NK-92 (cell line): ENCODE results near the gene PHYKPL.

Experiments used
- DNase-seq: peaks from one replicate; lab custom pipeline; 2025; ENCODE audit not compliant: unreplicated experiment; lab: John Stamatoyannopoulos, UW

PHYKPL gene

DNA sequence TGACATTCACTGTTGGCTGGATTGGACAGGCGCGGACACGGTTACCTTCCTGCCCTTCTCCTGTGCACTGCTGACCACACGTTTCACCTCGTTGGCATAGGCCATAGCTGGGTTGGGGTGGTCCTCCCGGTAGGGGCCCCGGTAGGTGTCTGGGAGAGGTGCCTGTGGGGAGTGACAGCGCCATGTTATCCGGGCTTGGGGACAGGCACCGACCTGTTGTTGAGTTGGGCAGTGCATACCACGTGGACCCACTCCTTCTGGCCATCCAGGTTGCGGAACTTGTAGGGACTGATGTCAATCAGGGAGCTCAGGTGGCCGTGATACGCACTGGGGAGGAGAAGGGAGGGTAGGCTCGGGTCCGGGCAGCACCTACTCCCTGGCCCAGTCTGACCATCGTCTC, 8.2 kb downstream of the PHYKPL start:
- DNase-seq, result no peak

DNA sequence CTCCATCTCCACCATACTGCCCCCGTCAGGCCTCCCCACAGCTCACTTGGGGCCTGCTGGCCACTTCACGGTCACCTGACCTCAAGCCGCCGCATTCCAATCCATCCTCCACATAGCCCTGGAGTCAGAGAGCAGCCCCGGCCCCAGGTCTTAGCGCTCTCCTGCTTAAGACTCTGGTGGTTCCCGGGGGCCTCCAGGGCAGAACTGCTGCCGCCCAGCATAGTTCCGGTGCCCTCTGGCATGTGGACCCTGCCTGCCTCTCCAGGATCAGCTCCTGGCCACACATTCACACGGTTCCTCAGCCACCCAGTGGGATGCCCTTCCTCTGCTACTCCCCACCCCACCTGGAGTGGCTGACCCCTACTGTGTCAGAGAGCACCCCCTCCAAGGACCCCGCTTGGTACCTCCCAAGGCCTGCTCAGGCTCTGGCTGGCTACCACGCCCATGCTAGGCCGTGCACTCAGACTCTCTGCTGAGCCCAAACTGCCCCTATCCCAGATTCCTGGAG, 8.7 kb downstream of the PHYKPL start:
- no peak for DNase-seq

DNA sequence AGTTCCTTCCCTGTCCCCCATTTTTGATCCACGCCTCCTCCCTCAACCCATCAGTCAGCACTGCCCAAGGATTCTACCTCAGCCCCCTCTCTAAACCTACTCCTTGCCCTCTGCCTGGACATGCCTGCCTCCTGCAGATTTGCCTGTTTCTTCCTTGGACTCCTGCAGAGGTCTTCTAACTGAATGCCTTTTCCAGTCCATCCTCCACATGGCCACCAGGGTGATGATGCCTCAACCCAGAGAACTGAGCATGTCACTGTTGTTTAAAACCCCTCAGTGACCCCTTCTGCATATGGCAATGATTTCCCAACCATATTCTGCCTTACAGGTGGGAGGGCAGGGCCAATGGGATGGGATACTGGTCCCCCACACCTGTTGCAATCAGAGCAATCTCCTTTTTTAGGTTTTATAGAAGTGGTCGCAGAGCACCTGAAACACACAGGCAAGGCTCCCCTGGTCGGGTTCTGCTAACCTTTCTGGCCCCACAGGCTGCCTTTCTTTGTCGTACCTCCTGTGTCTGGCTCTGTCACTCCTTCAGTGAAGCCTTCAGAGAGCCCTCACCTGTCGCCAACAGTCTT, 9.3 kb downstream of the PHYKPL start:
- no peak for DNase-seq

DNA sequence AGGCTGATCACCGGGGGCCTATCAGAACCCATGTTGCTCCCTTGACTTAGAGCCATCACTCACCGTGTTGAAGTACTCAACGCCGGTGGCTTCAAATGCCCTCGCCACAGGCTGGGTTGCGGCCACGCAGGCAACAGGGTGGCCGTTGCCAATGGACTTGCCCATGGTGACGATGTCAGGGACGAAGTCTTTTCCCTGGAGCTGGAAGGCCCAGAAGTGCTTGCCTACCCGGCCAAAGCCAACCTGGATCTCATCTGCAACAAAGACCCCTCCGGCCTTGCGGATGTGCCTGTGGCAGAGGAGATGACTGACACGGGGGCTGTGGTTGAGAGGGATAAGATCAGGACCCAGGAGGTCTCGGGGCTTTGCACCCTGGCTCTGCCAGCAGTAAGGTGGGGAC, 10.3 kb downstream of the PHYKPL start:
- no peak for DNase-seq

DNA sequence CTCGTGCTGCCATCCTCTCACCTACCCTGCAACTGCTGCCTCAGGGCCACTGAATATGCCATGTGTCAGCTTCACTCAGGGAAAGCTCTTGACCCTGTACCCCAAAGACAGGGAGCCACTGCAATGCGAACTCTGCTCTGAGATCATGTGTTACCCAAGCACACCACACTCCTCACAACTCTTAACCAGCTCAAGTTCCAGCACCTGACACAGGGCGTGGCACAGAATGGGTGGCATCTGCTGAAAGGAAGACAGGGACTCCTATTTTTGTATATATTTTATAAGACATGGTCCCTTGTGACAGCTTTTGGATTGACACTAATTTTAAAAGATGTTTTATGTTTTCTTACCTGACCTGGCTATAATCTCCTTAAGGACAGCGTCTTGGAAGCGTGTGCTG, 10.7 kb downstream of the PHYKPL start:
- no peak for DNase-seq

DNA sequence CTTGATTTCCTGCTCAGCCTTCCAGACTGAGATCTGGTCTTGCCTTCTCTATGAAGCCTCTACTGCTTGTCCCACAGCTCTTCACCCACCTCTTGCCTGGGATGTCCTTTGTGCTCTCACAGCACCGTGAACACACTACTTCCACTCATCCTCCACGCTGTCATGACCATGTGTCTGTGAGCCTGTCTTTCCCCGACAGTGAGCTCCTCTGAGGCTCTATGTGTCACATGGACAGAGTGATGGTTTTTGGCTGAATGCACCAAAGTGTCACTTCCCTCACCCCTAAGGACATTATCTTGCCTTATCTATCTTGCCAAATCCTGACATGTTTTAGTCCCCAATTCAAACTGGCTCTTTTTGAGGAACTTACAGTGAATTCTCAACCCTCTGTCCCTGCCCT, 11.3 kb downstream of the PHYKPL start:
- DNase-seq, result no peak

DNA sequence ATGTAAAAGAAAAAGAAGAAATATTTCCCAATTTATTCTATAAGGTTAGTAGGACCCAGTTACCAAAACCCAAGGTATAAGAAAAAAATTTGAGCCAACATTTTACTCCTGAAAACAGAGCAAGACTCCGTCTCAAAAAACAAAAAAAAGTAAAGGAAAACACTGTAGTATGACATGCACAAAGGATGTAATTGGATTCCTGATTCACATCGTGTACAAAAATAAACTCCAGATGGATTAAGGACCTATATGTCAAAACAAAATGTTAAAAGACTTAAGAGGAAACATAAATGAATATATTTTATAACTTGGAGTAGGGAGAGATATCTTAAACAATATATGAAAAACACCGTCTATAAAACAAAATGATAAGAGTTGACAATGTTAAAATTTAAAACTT, 13.8 kb downstream of the PHYKPL start:
- DNase-seq, result no peak

DNA sequence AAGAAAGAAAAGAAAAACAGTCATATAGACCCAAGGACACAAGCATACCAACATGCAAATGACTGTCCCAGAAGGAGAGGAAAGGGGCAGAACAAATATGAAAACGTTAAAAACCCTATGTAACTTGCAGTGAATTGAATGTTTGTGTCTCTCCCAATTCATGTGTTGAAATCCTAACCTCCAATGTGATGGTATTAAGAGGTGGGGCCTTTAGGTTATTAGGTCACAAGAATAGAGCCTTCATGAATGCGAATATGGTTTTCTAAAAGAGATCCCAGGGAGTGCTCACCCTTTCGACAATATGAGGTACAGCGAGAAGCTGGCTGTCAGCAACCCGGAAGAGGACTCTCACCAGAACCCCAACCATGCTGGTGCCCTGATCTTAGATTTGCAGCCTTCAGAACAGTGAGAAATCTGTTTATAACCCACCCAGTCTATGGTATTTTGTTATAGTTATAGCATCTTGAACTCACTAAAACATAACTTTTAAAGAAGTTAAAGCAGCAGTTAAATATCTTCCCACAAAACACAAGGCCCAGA, 14.3 kb downstream of the PHYKPL start:
- DNase-seq, result no peak

DNA sequence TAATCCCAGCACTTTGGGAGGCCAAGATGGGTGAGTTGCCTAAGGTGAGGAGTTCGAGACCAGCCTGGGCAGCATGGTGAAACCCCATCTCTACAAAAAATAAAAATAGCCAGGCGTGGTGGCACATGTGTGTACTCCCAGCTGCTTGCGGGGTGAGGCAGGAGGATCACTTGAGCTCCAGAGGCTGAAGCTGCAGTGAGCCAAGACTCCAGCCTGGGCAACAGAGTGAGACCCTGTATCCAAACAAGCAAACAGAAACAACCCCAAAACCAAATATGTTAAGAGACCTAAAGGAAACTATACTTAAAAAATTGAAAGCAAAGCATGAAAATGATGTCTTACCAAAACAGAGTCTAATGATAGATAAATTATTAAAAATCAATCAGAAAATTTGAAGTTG, 15.8 kb downstream of the PHYKPL start:
- no peak for DNase-seq

DNA sequence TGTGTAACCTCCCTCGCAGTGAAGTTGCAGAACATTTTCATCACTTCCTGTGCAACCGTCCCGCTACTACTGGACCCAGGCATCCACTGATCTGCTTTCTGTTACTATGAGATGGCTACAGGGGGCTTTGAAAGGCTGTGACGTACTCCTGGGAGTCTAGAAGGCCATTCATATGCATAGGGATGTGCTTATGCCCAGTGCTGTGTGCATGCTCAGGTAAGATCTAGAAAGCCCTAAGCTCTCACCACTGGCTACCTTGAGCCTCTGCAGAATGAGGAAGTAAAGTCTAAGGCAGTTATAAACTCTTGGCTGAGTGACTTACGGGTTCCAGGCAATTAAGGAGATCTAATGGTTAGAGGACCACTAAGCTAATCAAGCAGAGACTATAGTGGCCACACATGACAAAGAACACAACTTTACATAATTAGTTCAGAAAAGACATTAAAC, 16.5 kb downstream of the PHYKPL start:
- DNase-seq, result no peak

DNA sequence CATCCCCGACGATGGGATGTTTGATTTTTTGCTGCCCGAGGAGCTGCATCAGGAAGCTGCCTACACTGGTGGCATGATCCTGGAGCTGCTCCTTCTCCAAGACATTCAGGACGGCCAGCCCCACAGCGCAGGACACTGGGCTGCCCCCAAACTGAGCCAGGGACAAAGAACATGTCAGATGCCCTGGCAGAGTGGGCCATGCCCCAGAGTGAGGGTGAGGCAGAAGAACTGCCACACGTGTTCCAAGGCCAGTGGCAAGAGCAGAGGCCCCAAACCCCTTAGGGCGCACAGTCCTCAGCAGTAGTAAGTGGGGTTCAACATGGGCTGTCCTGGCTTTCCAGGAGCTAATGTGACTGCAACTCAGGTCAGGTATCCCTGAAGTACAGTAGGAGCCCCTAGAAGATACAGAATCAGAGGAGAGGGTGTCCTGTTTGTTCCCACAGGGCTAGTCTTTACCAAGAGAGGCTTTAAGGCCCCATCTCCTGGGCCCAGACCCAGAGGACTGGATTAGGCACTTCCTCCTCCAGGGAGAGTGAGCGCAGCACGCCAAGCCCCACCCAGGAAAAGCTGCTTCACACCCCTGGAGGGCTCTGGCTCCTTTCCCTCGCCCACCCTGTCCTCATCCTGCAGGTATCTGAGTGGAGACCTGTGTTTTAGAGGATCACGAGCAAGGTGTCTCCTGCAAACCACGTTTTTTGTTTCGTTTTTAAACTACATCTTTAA, 17.2 kb downstream of the PHYKPL start:
- no peak for DNase-seq

DNA sequence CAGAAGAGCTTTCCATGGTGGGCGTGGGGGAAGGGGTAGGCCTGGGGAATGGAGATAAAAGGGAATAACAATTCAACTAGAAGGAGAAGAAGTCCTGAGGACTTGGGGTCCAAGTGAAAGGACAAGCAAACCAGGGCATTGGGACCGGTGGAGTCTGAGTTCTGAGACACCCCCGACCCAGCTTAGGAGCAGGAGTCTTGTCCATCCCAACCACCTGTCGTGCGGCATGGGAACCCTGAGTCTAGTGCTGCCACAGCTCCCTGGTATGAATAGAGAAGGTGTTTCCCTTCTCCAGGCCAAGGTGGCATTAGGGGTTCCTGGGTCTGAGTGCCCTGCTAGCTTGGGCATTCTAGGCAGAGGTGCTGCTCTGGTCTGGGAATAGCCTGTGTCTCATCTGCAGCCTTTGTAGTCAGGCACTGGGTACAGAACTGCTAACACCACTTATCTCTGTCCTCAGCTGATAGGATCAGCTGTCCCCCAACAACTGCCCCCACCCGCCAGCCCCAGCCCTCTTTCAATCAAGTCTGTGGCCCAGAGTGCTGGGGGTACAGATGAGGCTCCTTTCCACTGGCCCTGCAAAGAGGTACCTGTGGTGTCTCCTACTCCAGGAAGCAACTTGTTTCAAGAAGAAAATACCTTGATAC, 18.3 kb downstream of the PHYKPL start:
- DNase-seq, result no peak

DNA sequence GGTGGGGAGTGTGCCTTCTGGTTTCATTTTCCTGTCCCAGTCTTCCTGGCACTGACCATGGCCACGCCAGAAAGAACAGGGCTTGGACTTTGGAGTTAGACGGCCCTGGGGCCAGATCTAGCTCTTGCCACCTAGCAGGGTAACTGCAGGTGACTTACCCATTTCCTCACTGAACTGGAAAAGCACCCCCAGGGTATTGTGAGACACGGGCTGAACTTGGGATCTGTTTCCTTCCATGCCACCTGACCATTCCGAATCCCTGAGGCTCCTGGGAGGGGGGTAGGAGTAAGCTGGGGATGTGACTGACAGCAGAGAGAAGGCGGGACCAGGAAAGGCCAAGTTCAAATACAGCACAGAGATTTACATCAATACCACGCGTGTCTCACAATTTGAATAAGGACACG, 18.9 kb downstream of the PHYKPL start:
- DNase-seq, result no peak

DNA sequence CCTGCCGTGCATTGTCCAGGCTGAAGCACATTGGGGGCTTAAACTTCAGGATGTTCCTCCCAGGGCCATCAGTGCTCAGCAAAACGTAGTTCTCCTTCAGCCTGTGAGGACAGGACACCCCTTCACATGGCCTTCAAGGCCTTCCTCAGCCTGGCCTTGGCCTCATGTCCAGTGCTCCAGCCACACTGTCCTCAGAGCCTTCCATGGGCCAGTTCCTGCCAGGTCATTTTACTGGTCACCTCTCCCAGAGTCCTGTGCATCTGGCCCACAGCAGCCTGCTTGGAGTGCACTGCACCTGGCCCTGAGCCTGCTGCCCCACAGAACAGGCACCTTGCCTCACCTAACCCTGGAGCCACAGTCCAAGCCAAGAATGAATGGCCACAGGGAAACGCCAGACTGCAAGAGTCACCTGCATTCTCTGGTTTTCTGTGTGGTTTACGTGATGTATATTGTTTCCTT, 19.6 kb downstream of the PHYKPL start:
- DNase-seq, result no peak

DNA sequence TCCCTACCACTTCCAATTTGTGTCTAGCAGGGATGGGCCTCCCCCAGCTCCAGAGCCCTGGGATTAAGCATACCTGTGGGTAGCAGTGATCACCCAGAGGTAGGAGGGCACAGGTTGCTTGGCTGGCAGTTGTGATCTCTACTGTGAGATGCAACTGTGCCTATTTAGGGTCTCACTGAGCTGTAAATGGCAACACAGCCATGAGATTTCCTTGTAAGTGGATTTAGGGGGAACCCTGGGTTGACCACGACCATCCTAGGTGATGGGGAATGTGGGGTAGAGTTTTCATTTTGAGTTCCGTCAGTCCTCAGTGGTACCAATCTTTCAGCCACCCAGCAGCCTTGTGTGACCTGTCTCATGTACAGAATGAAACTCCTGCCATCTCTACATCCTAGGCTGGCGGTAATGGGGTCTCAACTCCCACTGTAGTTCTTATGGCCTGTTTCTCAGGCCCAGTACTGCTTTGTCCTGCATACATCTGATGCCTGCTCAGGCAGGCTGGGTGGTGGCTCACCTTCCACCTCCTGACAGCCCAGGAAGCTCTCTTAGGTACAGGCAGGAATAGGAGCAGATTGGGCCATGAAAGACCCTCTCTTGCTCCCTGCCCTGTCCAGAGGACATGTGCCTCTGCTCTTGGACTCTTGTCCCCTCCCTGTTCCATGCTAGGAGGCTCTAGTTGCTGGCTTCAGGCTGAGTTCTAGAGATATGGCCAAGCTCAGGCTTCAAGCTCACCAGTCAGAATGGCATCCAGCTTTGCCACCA, 20.2 kb downstream of the PHYKPL start:
- no peak for DNase-seq

DNA sequence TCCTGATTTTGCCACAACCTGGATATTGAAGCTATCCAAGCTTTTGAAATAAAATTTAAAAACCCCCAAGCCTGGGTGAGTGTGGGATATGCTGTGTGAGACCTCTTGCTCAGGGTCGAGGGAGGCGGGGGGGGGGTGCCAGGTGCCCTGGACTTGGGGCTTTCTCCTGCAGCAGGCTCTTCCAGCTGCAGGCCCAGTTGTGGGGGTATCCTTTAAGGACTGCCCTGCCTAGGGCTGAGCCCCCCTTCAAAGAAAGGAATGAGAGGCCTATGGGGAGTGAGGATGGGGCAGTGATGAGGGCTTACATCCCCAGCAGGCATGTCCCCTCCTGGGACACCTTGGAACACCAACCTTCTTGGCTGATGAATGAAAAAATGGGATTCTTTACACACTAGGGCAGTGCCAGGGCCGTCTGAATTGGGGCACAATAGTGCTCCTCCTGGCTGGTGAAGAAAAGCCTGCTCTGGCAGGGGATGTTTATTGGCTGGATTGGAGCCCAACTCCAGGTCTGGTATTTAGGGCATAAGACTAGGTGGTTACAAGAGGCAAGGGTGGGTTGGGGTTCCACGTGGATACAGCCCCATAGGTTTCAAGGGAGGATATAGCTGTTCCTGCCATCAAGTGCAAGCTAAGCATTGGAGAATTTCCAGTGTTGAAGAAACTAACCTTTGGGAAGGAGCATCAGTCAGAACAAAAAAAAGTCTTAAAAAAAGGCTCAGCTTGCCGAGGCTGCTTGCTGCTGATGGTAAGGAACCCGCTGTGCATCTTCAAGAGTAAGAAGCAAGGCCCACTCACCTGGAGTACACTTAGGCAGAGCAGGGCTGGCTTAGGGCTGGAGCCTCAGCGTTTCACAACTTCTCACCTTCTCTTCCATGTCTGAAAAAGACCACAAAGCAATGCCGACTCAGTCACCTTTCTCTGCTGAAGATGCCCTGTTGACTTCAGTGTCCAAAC, 21.2 kb downstream of the PHYKPL start:
- no peak for DNase-seq

DNA sequence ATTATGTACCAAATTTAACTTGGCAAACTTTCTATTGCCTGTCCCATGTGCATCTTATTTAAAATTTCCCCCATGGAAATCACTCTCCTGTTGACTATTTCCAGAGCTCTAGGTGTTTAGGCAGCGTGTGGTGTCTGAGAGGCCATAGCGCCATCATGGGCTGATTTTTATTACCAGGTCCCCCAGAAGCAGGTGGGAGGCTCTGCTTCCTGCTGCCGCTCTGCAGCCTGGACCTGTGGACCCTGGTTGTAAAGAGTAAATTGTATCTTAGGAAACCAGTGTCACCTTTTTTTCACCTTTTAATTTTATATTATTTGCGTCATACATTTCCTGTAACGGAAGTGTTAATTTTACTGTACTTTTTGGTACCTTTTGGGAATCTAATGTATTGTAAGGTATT, 21.9 kb downstream of the PHYKPL start:
- DNase-seq, result no peak

DNA sequence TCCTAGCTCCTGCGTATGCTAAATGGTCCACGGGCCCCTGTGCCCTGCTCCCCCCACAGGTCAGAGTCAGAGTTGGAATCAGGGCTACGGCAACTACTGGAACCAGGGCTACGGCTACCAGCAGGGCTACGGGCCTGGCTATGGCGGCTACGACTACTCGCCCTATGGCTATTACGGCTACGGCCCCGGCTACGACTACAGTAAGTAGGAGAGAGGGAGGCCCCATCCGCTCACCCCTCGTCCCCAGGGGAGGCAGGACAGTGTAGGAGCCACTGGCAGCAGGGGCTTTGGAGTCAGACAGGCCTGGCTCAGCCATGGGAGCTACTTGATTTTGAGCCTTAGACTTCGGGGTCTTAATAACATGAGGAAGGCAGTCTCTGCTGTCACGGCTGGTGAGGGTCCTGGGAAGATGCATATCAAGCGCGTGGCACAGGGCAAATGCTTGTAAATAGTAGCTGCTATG, 22.5 kb downstream of the PHYKPL start:
- DNase-seq, result no peak

DNA sequence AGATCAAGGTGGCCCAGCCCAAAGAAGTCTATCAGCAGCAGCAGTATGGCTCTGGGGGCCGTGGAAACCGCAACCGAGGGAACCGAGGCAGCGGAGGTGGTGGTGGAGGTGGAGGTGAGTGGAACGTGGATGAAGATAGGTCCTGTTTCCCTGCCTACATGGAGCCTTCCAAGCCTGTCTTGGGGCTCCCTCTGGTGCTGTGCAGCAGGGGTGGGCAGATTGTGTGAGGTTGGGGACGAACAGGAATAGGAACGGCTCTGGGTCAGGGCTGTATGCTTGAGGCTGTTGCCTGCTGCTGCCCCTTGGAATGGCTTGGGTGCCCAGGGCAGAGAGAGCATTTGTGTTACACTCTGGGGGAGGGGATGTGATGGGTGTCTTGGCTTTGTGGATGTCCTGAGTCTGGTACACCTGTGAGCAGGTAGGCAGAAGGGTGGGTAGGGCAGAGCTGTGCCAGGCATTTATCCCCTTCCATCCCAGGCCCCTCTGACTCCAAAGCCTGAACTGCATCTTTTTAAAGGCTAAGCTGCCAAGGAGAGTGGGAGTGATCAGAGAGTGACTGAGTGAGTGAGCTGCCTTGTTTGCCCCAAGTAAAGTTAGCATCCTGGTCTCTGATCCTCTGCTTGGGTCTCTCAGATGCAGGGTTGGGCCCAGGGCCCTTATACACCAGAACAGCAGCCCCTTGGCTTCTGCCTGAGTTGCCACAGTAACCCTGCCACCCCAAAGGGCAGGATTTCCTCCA, 23.1 kb downstream of the PHYKPL start:
- DNase-seq, result no peak
